SHP77 (cell line): ENCODE measurements around the gene GLIS2.
A peak's percentile ranks its signal among the peaks of the same experiment; 100 is the strongest.

Source experiments
- DNase-seq, 2 experiments: peaks; one replicate each; lab custom pipeline; 2025; lab: John Stamatoyannopoulos, UW

The GLIS2 gene

GRCh38 chr16:4297480-4297879, 18.4 kb upstream of the GLIS2 start:
- DNase-seq, result no peak

DNA sequence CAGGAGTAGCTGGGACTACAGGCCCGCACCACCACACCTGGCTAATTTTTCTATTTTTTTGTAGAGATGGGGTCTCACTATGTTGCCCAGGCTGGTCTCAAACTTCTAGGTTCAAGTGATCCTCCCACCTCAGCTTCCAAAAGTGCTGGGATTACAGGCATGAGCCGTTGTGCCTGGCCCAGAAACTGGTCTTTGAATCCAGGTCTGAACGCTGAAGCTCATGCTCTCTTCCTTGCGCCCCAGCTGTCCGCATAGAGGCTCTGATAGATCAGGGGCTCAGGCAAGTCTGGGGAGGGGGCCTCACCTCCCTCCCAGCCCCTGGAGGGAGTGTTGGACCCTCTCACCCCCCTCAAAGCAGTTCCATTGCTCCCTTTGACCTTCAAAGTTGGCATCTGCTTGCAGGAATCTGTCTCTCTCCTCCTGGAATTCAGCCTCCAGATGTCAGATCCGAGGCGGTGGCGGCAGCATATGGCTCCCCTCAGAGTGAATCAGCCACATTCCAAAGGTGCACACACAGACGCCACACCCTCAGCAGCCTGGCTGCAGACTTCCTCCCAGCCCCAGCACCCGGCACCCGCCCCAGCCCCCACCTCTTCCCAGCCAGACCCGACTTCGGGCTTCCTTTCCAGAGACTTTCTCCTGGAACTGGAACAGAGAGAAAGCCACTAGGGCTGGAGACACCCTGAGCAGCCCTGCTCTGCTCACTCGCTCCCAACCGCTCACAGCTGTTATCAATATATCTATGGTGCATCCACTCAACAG, 16.9 kb upstream of the GLIS2 start:
- DNase-seq, result no peak

DNA sequence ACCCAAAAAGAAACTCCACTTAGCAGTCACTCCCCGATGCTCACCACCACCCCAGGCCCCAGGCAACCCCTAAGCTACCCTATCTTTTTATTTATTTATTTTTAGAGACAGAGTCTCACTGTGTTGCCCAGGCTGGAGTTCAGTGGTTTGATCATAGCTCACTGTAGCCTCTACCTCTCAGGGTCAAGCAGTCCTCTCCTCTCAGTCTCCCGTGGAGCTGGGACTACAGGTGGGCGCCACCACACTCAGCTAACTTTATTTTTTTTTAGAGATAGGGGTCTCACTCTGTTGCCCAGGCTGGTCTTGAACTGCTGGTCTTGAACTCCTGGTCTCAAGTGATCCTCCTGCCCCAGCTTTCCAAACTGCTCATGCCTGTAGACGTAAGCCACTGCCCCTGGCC, 14.7 kb upstream of the GLIS2 start:
- DNase-seq, result no peak

GRCh38 chr16:4301968-4302367, 13.9 kb upstream of the GLIS2 start:
- DNase-seq, result no peak

DNA sequence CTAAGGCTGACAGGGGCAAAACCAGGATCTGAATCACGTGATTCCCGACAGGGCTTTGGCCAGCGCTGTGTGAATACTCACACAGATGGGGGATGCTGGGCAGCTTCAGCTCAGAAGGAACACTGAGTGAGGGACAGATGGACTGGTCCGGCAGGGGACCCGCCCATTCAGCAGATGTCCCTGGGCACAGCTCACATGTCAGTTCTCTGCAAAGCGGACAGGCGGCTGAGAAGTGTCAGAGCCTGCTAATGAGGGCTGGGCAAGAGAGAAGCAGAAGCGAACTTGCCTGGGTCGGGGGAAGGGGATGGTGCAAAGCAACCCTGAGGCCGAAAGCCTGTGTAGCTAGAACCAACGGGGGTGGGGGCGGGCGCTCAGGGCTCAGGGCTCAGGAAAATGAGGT, 11.9 kb upstream of the GLIS2 start:
- no peak for DNase-seq

GRCh38 chr16:4306470-4307214, 9.2 kb upstream of the GLIS2 start:
- peak in 1 of 2 experiments; percentile 40 for DNase-seq

- peak; percentile 89 to 90 for DNase-seq
Measured at GRCh38 chr16:4307215-4308037, 8.4 kb upstream of the GLIS2 start.

GRCh38 chr16:4309102-4309832, 6.6 kb upstream of the GLIS2 start:
- DNase-seq, result no peak

- DNase-seq, result peak; percentile 62 to 70
Measured at GRCh38 chr16:4309833-4310266, 6.0 kb upstream of the GLIS2 start.

GRCh38 chr16:4313563-4314531, 2.0 kb upstream of the GLIS2 start:
- peak in 1 of 2 experiments; percentile 25 for DNase-seq

- DNase-seq, result peak in 1 of 2 experiments; percentile 46
Measured at GRCh38 chr16:4314532-4315185, 1.2 kb upstream of the GLIS2 start.

GRCh38 chr16:4316108-4316863, 419 bp downstream of the GLIS2 start:
- DNase-seq, result peak in 1 of 2 experiments; percentile 43

DNA sequence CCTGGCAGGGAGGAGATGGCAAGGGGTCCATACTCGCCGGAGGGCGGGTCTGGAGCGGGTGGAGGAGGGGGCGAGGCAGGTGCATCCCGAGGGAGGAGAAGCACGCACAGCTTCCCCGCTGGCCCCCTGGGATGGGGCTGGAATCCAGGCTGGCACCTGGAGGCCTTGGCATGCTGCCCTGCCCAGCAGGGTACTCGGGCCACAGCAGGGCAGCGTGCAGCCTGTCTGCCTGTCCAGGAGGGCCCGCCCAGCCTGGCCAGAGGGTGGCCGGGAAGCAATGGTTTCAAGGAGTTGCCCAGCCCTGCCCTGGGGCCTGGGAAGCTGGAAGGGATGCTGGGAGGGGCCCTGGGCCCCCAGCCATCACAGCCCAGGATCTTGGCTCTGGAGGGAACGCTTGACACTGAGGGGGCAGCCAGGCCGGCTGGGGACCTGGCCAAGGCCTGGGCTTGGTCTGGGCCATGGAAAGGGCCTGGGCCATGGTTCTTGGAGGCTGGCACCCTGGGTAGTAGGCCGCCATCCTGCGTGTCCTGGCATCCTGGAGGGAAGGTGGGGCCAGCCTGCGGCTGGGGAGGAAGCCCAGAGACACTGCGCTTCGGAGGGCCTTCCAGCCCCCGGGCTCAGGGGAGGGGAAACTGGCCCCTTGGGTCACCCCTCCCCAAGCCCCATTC, 1.1 kb downstream of the GLIS2 start:
- peak in 1 of 2 experiments; percentile 66 for DNase-seq

DNA sequence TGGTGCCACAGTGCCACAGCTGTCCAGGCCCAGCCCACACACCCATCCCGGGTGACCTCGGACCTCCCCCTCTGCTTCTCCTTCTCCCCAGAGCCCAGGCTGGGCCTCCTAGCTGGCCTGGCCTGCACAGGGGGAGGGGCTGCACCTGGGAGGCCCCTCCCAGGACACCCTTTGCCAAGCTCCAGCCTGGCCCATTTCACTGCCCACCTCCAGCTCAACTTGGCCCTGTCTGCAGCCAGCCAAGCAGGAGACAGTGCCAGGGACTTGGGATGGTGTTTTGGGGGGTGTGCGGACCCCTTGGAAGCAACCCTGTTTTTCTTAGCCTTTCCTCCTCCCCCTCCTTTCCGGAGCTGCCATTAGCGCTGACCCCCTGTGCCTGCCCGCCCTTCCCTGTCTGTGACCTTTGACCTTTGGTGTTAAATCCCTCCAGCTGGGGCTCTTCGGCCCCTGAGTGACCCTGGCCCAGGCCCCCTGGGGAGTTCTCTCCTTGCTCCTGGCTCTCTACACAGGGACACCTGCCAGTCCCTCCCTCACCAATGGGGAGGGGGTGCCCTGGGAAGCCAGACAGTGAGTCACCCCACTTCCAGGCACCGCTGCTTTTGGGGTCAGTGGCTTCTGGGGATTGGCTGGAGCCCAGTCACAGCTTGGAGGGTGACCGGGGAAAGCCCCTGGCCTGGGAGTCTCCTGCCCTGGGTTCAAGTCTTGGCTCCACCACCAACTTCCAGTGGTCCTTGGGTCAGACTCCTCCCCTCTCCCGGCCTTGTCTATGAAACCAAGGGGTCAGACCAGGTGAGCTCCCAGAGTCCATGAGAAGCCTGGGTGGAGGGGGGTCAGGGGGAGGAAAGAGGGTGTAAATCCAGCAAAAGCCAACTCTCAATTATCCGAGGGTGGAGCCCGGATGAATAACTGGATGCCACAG, 1.9 kb downstream of the GLIS2 start:
- no peak for DNase-seq

- DNase-seq, result no peak
Measured at GRCh38 chr16:4318451-4318910, 2.6 kb downstream of the GLIS2 start.

DNA sequence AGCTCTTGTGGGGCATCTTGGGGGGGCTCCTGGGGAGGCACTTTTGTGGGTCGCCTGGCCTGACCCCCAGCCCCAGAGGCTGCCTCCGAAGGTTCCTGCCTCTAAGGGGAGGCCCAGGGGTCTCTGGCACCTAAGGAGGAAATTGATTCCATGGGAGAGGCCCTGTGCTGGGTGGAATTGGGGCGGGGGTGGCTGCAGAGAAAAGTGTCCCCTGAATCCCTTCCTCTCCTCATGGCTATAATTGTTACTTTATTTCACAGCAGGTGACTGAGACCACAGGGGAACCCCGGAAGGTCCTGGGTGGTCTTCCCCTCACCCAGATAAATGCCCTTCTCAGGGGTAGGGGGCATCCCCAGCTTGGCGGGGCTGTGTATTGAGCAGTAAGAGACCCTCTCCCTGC, 3.1 kb downstream of the GLIS2 start:
- no peak for DNase-seq
